Measurements from ENCODE around the gene CCDC24.

DNA sequence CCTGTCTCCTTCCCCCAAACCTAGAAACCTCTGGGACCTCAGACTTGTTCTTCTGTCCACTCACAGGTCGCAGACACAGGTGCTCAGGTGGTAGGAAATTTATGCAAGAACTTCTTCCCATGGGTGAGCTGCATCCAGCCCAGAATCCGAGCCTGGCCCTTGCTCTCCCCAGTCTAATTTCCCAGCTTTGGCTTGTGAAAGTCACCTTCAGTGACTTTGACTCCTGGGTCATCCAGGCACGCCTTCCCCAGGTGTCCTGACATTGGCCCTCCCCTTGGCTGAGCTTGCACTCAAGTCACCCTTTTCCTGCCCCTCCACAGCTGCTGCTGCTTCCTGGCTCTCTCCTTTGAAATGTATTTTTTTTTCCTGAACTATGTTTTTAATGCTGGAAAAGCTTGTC lies 38.0 kb upstream of the CCDC24 start:
- no peak for TF ChIP-seq CTCF (conservative IDR thresholded peaks at IDR 0.05)
- no peak for TF ChIP-seq ZFX (IDR thresholded peaks at IDR 0.05)
